MCF 10A (cell line): ENCODE data around the gene CORO2A. TPM values are rescaled to one million over a fixed set of nuclear protein-coding genes. Genes with fewer than 3 reads are reported as not detected.

Source experiments
- BruUV-seq: library from RNA; stranded (reverse); fragments of 400-500 nt; replicated peaks from 2 replicates; lab custom pipeline; 2021; lab: Mats Ljungman, UMichigan
- CTCF ChIA-PET: fragments of 300-600 bp; sonication (Branson Sonifier 250); formaldehyde crosslinking; extraction: SDS; loops from one replicate; lab custom pipeline; 2021; ENCODE audit warnings: antibody characterized with exemption, inconsistent platforms; lab: Yijun Ruan, JAX
- POLR2A ChIA-PET: fragments of 300-600, 350-650 bp; sonication (Branson Sonifier 250); formaldehyde crosslinking; extraction: SDS; loops from one replicate; lab custom pipeline; 2020; ENCODE audit warnings: antibody characterized with exemption, inconsistent platforms; lab: Yijun Ruan, JAX
- DNase-seq: peaks from one replicate; pipeline ENCODE4 v3.0.0-alpha.2; 2018; ENCODE audit not compliant: unreplicated experiment
- H3K27ac Mint-ChIP-seq: one replicate; pipeline ENCODE4 v1.8.0; 2022; ENCODE audit warnings: mild to moderate bottlenecking, low read depth, mixed read lengths; ENCODE audit not compliant: unreplicated experiment
- H3K27me3 Mint-ChIP-seq: one replicate; pipeline ENCODE4 v1.8.0; 2022; ENCODE audit warnings: mixed read lengths; ENCODE audit not compliant: insufficient read depth, unreplicated experiment
- H3K36me3 Mint-ChIP-seq: one replicate; pipeline ENCODE4 v1.8.0; 2022; ENCODE audit warnings: mild to moderate bottlenecking, moderate library complexity, mixed read lengths; ENCODE audit not compliant: insufficient read depth, unreplicated experiment
- H3K4me1 Mint-ChIP-seq: one replicate; pipeline ENCODE4 v1.8.0; 2022; ENCODE audit warnings: mixed read lengths; ENCODE audit not compliant: insufficient read depth, unreplicated experiment
- H3K4me3 Mint-ChIP-seq: one replicate; pipeline ENCODE4 v1.8.0; 2022; ENCODE audit warnings: mild to moderate bottlenecking, moderate library complexity, mixed read lengths; ENCODE audit not compliant: unreplicated experiment
- H3K9me3 Mint-ChIP-seq: one replicate; pipeline ENCODE4 v1.8.0; 2022; ENCODE audit warnings: mixed read lengths; ENCODE audit not compliant: unreplicated experiment
- CTCF ChIP-seq: fragments of 200-600 bp; IDR thresholded peaks from one replicate; pipeline ENCODE4 v1.8.0; 2022; ENCODE audit warnings: antibody characterized with exemption, mild to moderate bottlenecking; ENCODE audit not compliant: unreplicated experiment
- intact Hi-C: fragments of 100-400 bp; cut with micrococcal nuclease; formaldehyde crosslinking; loops from 2 replicates; pipeline ENCODE4 v1.14.1; 2022
- total RNA-seq: library from RNA; stranded (reverse); gene quantifications from 2 replicates; pipeline ENCODE4 v1.2.3, GENCODE V29; 2022

Gene CORO2A
- total RNA-seq, 1 experiment from 2014 or later = 3.4 TPM

GRCh38 chr9:98142182-98142907 is 50.1 kb downstream of the CORO2A start:
- Mint-ChIP-seq H3K27ac (peak overlapping the region; percentile 55), H3K36me3 (peaks cover 4% of the 10 kb centered on the region), H3K4me1 (peaks cover 35% of the 10 kb centered on the region), H3K27me3 (no peaks in the 10 kb centered on the region), H3K4me3 (no peak overlapping the region), H3K9me3 (no peaks in the 10 kb centered on the region)
- TF ChIP-seq CTCF = no peak
- peak; percentile 92 for DNase-seq
- CTCF ChIA-PET = interaction anchor here (0.6 to 2.4 kb wide), 4 partner anchors 22 to 122 kb away, joined by 3 to 18 read pairs (median 4); partner anchors contain the start of gene TRIM14
- no TSS peak for BruUV-seq
- POLR2A ChIA-PET = interaction anchor here (0.7 to 4.5 kb wide), 3 partner anchors 21 to 113 kb away, joined by 3 to 21 read pairs (median 8); partner anchors contain the start of gene TBC1D2
- intact Hi-C loops = loop anchor here (10.0 kb wide), 1 partner anchor 52 kb away; the partner anchor contains the start of gene CORO2A

- intact Hi-C loops = loop anchor here (10.0 kb wide), 1 partner anchor 54 kb away; the partner anchor contains the start of gene CORO2A
- Mint-ChIP-seq H3K4me1 (peaks cover 18% of the 10 kb centered on the region), H3K9me3 (no peaks in the 10 kb centered on the region), H3K4me3 (no peak overlapping the region), H3K27me3 (no peaks in the 10 kb centered on the region), H3K36me3 (peaks cover 4% of the 10 kb centered on the region), H3K27ac (no peak overlapping the region)
- ChIA-PET POLR2A (interaction anchor here (4.5 kb wide), 1 partner anchor 19 kb away, joined by 21 read pairs; no protein-coding TSS in a partner anchor), CTCF (interaction anchor here (0.9 kb wide), 1 partner anchor 12 kb away, joined by 3 read pairs; no protein-coding TSS in a partner anchor)
- no peak for TF ChIP-seq CTCF
- BruUV-seq = no TSS peak
- no peak for DNase-seq
Observed at GRCh38 chr9:98140503-98140902, 51.9 kb downstream of the CORO2A start.

- POLR2A ChIA-PET = no interaction called here
- CTCF ChIA-PET = interaction anchor here (0.7 to 1.0 kb wide), 2 partner anchors 63 to 69 kb away, joined by 3 to 4 read pairs; no protein-coding TSS in a partner anchor
- no peak for DNase-seq
- intact Hi-C loops = no loop called here
- TF ChIP-seq CTCF = no peak
- H3K36me3 Mint-ChIP-seq = peaks cover 4% of the 10 kb centered on the region
- no peaks in the 10 kb centered on the region for H3K9me3 Mint-ChIP-seq
- no peaks in the 10 kb centered on the region for H3K4me1 Mint-ChIP-seq
- H3K27me3 Mint-ChIP-seq = no peaks in the 10 kb centered on the region
- H3K4me3 Mint-ChIP-seq = no peak overlapping the region
- no peak overlapping the region for H3K27ac Mint-ChIP-seq
- BruUV-seq = no TSS peak
Observed at GRCh38 chr9:98136489-98136888, 55.9 kb downstream of the CORO2A start.

GRCh38 chr9:98135938-98136337 is 56.5 kb downstream of the CORO2A start:
- Mint-ChIP-seq H3K27me3 (no peaks in the 10 kb centered on the region), H3K4me1 (no peaks in the 10 kb centered on the region), H3K36me3 (peaks cover 4% of the 10 kb centered on the region), H3K4me3 (no peak overlapping the region), H3K27ac (no peak overlapping the region), H3K9me3 (no peaks in the 10 kb centered on the region)
- intact Hi-C loops = no loop called here
- BruUV-seq = no TSS peak
- DNase-seq = no peak
- CTCF ChIA-PET = no interaction called here
- no peak for TF ChIP-seq CTCF
- POLR2A ChIA-PET = no interaction called here
